Heart left ventricle (tissue), 13 donors: ENCODE data around the gene TCP1.

ENCODE experiments used
- CTCF ChIP-seq, 12 donors: fragments of 200-600 bp; sonication (generic) in 4 of 12; IDR thresholded peaks; one replicate each; pipeline versions ENCODE4 v1.5.0 to v1.8.0; 2018 to 2022; ENCODE audit warnings: antibody characterized with exemption in 12 of 12, mild to moderate bottlenecking in 5 of 12
- POLR2A ChIP-seq, 2 donors: fragments of 450-650 bp; IDR thresholded peaks; one replicate each; pipeline ENCODE4 v1.6.1; 2017; ENCODE audit warnings: antibody characterized with exemption in 2 of 2, mild to moderate bottlenecking in 2 of 2, moderate library complexity in 2 of 2
- donor health status: ischemic (EF 13 %, LVEDD 7.1; RV severe dilation, severe dysfunction).
- donor health status: DM: no; HTN: yes; CAD: no.
- donor health status: DM: no; HTN: no; CAD: no.
- donor health status: ischemic (EF 25% LVEDD 6.9; RV normal size, moderate dysfunction).
- donor health status: ischemic (EF 25% LVEDD 5.7; RV mildly dilated, moderate dysfunction).
- donor health status: ischemic (EF 35%, LVEDD 5.7; RV mildly dilated, moderate dysfunction).
- donor health status: nonischemic (EF 11% LVEDD 7.7; RV severe dilation, severe dysfunction).
- donor health status: DM: yes; HTN: yes; CAD: no.
- donor health status: PGD.
- donor health status: ischemic (EF 29% LVEDD 5.4; RV normal size, mild dysfunction).
- donor health status: nonischemic (EF 23%, LVEDD 6.1; RV moderate dilation, normal function).

- TF ChIP-seq CTCF (IDR thresholded peaks at IDR 0.05) (no peak), POLR2A (IDR thresholded peaks at IDR 0.05) (no peak)
These were observed 12.0 kb downstream of the TCP1 start for GRCh38 chr6:159777240-159777904.
